ENCODE measurements around the gene ITPRIPL1.

DNA sequence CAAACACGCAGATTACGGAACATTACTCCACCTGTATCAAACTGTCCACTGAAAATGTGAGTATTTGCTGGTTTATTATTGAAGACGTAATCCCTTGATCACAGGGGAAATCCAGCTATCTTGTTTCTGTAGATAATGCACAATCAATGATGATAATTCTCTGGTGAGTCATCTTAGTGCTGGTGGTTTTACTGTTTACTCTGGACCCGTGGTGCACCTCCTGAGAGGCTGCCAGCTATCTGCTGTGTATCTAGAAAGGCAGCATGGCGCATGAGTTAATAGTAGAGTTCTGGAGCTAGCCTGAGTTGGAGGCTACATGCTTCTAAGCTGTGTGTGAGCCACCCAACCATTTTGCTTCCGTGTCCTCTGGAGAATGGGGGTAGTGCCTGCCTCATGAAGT lies 17.0 kb downstream of the ITPRIPL1 start:
- TF ChIP-seq POLR2A (IDR thresholded peaks at IDR 0.05) = no peak
- TF ChIP-seq POLR2AphosphoS5 (IDR thresholded peaks at IDR 0.05) = no peak
- TF ChIP-seq, protein P1, sequence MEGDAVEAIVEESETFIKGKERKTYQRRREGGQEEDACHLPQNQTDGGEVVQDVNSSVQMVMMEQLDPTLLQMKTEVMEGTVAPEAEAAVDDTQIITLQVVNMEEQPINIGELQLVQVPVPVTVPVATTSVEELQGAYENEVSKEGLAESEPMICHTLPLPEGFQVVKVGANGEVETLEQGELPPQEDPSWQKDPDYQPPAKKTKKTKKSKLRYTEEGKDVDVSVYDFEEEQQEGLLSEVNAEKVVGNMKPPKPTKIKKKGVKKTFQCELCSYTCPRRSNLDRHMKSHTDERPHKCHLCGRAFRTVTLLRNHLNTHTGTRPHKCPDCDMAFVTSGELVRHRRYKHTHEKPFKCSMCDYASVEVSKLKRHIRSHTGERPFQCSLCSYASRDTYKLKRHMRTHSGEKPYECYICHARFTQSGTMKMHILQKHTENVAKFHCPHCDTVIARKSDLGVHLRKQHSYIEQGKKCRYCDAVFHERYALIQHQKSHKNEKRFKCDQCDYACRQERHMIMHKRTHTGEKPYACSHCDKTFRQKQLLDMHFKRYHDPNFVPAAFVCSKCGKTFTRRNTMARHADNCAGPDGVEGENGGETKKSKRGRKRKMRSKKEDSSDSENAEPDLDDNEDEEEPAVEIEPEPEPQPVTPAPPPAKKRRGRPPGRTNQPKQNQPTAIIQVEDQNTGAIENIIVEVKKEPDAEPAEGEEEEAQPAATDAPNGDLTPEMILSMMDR (IDR thresholded peaks at IDR 0.05) = no peak
